ENCODE measurements around the gene ADCY5.

- TF ChIP-seq ZBTB7A (tag by site-specific recombination; IDR thresholded peaks at IDR 0.05; ENCODE audit: low read depth) (no peak), SP2 (tag by site-specific recombination; IDR thresholded peaks at IDR 0.05) (no peak), CTCF (tag by site-specific recombination; IDR thresholded peaks at IDR 0.05) (no peak), ZSCAN30 (tag by site-specific recombination; IDR thresholded peaks at IDR 0.05) (no peak), INSM2 (tag by site-specific recombination; IDR thresholded peaks at IDR 0.05) (no peak), TRIM28 (IDR thresholded peaks at IDR 0.05; ENCODE audit: borderline replicate concordance, low read length) (no peak), MZF1 (tag by site-specific recombination; IDR thresholded peaks at IDR 0.05; ENCODE audit: borderline replicate concordance) (no peak), GLIS1 (tag by site-specific recombination; IDR thresholded peaks at IDR 0.05) (no peak), RBAK (tag by site-specific recombination; IDR thresholded peaks at IDR 0.05) (no peak)
- TF ChIP-seq, protein P1, sequence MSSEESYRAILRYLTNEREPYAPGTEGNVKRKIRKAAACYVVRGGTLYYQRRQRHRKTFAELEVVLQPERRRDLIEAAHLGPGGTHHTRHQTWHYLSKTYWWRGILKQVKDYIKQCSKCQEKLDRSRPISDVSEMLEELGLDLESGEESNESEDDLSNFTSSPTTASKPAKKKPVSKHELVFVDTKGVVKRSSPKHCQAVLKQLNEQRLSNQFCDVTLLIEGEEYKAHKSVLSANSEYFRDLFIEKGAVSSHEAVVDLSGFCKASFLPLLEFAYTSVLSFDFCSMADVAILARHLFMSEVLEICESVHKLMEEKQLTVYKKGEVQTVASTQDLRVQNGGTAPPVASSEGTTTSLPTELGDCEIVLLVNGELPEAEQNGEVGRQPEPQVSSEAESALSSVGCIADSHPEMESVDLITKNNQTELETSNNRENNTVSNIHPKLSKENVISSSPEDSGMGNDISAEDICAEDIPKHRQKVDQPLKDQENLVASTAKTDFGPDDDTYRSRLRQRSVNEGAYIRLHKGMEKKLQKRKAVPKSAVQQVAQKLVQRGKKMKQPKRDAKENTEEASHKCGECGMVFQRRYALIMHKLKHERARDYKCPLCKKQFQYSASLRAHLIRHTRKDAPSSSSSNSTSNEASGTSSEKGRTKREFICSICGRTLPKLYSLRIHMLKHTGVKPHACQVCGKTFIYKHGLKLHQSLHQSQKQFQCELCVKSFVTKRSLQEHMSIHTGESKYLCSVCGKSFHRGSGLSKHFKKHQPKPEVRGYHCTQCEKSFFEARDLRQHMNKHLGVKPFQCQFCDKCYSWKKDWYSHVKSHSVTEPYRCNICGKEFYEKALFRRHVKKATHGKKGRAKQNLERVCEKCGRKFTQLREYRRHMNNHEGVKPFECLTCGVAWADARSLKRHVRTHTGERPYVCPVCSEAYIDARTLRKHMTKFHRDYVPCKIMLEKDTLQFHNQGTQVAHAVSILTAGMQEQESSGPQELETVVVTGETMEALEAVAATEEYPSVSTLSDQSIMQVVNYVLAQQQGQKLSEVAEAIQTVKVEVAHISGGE (tag by site-specific recombination; conservative IDR thresholded peaks at IDR 0.05; ENCODE audit: low read depth), result no peak
Observed at GRCh38 chr3:123344907-123345594, 103.8 kb downstream of the ADCY5 start.
